WTC11 (cell line): Measurements from ENCODE around the gene C1orf159. TPM values are rescaled to one million over a fixed set of nuclear protein-coding genes. Genes with fewer than 3 reads are reported as not detected.

Experiments
- ATAC-seq: fragments of 200-7000 bp; cut with Tn5 transposase; 2 replicates; pipeline ENCODE4 v1.10.0; 2021; ENCODE audit warnings: mild to moderate bottlenecking, moderate library complexity
- CTCF ChIA-PET: fragments of 300-600 bp; sonication (Branson Sonifier 250); formaldehyde crosslinking; loops from one replicate; lab custom pipeline; 2021; ENCODE audit warnings: antibody characterized with exemption; lab: Charles Lee
- POLR2A ChIA-PET: fragments of 350-600 bp; sonication (Branson Sonifier 250); formaldehyde crosslinking; loops from one replicate; lab custom pipeline; 2021; ENCODE audit warnings: antibody characterized with exemption; lab: Charles Lee
- DNase-seq: peaks from one replicate; pipeline ENCODE4 v3.0.0; 2021; ENCODE audit warnings: low spot score
- H3K27ac Mint-ChIP-seq: 2 replicates; pipeline ENCODE4 v1.8.0; 2021; ENCODE audit warnings: mixed read lengths
- H3K27me3 Mint-ChIP-seq: 2 replicates; pipeline ENCODE4 v1.8.0; 2021; ENCODE audit warnings: low read depth, mild to moderate bottlenecking, moderate library complexity, mixed read lengths
- H3K36me3 Mint-ChIP-seq: 2 replicates; pipeline ENCODE4 v1.8.0; 2021; ENCODE audit warnings: mixed read lengths
- H3K4me1 Mint-ChIP-seq: 2 replicates; pipeline ENCODE4 v1.8.0; 2022; ENCODE audit warnings: mixed read lengths
- H3K4me3 Mint-ChIP-seq: 2 replicates; pipeline ENCODE4 v1.8.0; 2021; ENCODE audit warnings: mild to moderate bottlenecking, moderate library complexity, mixed read lengths
- H3K9me3 Mint-ChIP-seq: 2 replicates; pipeline ENCODE4 v1.8.0; 2021; ENCODE audit warnings: mixed read lengths
- CBFB ChIP-seq: sonication (generic); formaldehyde crosslinking; IDR thresholded peaks from 2 replicates; pipeline ENCODE4 v1.8.1; 2022; ENCODE audit warnings: mild to moderate bottlenecking, low read depth, missing genetic modification reagents
- ETV6 ChIP-seq: sonication (generic); formaldehyde crosslinking; IDR thresholded peaks from 2 replicates; pipeline ENCODE4 v1.8.1; 2022; ENCODE audit warnings: mild to moderate bottlenecking, missing genetic modification reagents
- HMGA2 ChIP-seq: fragments of 250-450 bp; sonication (Bioruptor Pico); IDR thresholded peaks from 2 replicates; pipeline ENCODE4 v1.4.0; 2021; ENCODE audit warnings: mild to moderate bottlenecking, moderate library complexity
- SMAD4 ChIP-seq: sonication (generic); formaldehyde crosslinking; IDR thresholded peaks from 2 replicates; pipeline ENCODE4 v1.8.0; 2022; ENCODE audit warnings: mild to moderate bottlenecking, missing genetic modification reagents
- ZNF138 ChIP-seq: sonication (generic); formaldehyde crosslinking; conservative IDR thresholded peaks from 2 replicates; pipeline ENCODE4 v1.8.1; 2022; ENCODE audit warnings: mild to moderate bottlenecking, moderate library complexity, missing genetic modification reagents
- ZNF317 ChIP-seq: sonication (generic); formaldehyde crosslinking; IDR thresholded peaks from 2 replicates; pipeline ENCODE4 v1.8.1; 2023; ENCODE audit warnings: low read depth, mild to moderate bottlenecking, moderate library complexity, missing genetic modification reagents, borderline replicate concordance
- total RNA-seq: library from RNA; stranded (reverse); gene quantifications from 3 replicates; pipeline ENCODE4 v1.2.3, GENCODE V29; 2021
- TF ChIP-seq, protein P1 (sequence below): sonication (generic); formaldehyde crosslinking; IDR thresholded peaks from 2 replicates; pipeline ENCODE4 v1.8.1; 2022; ENCODE audit warnings: missing genetic modification reagents, borderline replicate concordance
- TF ChIP-seq, protein P2 (sequence below): sonication (generic); formaldehyde crosslinking; IDR thresholded peaks from 2 replicates; pipeline ENCODE4 v1.8.1; 2023; ENCODE audit warnings: mild to moderate bottlenecking, missing genetic modification reagents, moderate library complexity
- TF ChIP-seq, protein P3 (sequence below): fragments of 250-450 bp; sonication (Bioruptor Pico); conservative IDR thresholded peaks from 2 replicates; pipeline ENCODE4 v1.9.0; 2021; ENCODE audit warnings: mild to moderate bottlenecking
- TF ChIP-seq, protein P4 (sequence below): sonication (generic); formaldehyde crosslinking; IDR thresholded peaks from 2 replicates; pipeline ENCODE4 v1.8.0; 2023; ENCODE audit warnings: mild to moderate bottlenecking, missing genetic modification reagents
- TF ChIP-seq, protein P5 (sequence below): sonication (generic); formaldehyde crosslinking; IDR thresholded peaks from 2 replicates; pipeline ENCODE4 v1.8.1; 2023; ENCODE audit warnings: mild to moderate bottlenecking, missing genetic modification reagents, borderline replicate concordance
- TF ChIP-seq, protein P6 (sequence below): sonication (generic); formaldehyde crosslinking; IDR thresholded peaks from 2 replicates; pipeline ENCODE4 v1.8.1; 2022; ENCODE audit warnings: low read depth, mild to moderate bottlenecking, moderate library complexity, missing genetic modification reagents, borderline replicate concordance
- TF ChIP-seq, protein P7 (sequence below): fragments of 250-450 bp; sonication (Bioruptor Pico); IDR thresholded peaks from 2 replicates; pipeline ENCODE4 v1.9.0; 2021; ENCODE audit warnings: mild to moderate bottlenecking
- TF ChIP-seq, protein P8 (sequence below): sonication (generic); formaldehyde crosslinking; IDR thresholded peaks from 2 replicates; pipeline ENCODE4 v1.8.1; 2023; ENCODE audit warnings: mild to moderate bottlenecking, moderate library complexity, missing genetic modification reagents

C1orf159 gene
- total RNA-seq, 1 experiment from 2014 or later = 17.8 TPM

DNA sequence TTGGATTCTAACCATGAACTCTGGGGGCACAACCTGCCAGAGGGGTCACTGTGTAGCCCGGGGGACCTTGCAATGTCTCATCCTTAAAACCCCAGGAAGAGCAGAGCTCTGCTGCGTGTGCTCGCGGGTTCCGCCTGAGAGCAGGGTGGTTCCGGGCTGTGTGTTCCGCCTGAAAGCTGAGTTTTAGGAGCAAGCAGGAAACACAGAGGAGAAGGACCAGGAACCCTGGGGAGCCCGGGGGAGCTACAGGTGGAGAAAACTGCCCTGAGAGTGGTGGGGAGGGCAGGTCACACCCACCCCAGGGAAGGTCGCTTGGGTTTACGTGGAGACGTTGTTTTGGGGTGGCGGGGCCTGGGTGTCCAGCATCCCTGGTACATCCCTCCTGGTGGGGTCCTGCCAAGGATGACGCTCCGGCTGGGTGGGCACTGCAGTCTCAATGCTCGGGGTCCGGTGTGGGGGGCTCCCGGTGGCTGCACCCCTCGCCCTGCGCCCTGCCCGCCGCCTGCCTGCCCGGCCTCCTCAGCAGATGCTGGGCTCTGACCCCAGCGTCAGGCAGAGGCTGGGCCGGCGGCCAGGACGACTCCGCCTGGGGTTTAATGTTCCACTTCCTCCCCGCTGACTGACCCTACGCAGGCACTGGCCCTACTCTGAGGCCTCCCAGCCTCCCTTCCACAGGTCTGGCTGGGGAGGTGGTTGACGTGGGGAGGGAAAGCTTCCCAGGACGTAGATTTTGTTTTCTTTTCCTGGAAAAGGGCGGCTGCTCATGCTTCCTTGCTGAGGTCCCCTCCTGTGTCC, 17.3 kb upstream of the C1orf159 start (continued):
- TF ChIP-seq, protein P1, sequence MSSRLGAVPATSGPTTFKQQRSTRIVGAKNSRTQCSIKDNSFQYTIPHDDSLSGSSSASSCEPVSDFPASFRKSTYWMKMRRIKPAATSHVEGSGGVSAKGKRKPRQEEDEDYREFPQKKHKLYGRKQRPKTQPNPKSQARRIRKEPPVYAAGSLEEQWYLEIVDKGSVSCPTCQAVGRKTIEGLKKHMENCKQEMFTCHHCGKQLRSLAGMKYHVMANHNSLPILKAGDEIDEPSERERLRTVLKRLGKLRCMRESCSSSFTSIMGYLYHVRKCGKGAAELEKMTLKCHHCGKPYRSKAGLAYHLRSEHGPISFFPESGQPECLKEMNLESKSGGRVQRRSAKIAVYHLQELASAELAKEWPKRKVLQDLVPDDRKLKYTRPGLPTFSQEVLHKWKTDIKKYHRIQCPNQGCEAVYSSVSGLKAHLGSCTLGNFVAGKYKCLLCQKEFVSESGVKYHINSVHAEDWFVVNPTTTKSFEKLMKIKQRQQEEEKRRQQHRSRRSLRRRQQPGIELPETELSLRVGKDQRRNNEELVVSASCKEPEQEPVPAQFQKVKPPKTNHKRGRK = no peak
- TF ChIP-seq, protein P2, sequence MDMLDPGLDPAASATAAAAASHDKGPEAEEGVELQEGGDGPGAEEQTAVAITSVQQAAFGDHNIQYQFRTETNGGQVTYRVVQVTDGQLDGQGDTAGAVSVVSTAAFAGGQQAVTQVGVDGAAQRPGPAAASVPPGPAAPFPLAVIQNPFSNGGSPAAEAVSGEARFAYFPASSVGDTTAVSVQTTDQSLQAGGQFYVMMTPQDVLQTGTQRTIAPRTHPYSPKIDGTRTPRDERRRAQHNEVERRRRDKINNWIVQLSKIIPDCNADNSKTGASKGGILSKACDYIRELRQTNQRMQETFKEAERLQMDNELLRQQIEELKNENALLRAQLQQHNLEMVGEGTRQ (CRISPR knock-in tag) = no peak
- TF ChIP-seq CBFB (no peak), ETV6 (CRISPR knock-in tag) (no peak)

DNA sequence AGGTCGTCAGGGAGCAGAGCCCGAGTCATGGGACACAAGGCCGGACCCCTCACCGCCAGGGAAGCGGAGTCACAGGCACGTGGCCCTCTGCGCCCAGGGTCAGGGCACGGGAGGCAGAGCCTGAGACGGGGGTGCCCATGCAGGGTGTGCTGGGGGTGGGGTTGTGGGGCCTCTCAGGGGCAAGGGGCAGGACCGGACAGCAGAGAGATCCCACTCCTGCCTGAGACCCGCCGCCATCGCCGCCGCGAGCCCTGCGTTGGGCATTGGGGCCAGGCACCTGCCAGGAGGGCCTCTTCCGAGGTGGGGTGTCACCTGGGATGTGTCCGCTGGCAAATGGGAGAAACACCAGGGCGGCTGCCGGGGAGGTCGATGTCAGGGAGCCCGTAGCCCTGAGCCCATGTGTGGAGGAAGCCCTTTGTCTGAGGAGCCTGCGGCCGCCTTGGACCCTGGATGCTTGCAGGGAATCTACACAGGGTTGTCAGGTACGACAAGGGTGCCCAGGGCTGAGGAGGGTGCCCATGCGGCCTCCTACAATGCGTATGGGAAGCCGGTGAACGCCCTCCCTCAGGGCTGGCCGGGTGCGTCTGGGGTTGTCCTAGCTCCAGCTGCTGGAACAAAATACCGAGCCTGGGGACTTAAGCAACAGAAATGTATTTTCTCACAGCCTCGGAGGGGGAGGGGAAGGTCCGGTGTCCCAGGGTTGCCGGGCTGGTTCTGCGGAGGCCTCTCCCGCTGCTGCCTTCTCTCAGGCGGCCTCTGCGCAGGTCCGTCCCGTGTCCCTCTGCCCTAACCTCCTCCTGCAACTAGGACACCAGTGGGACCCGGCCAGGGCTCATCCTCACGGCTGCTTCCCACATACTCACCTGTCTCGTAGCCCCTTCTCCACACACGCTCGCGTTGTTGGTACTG, 16.4 kb upstream of the C1orf159 start:
- ChIA-PET CTCF (interaction anchor here (1.2 kb wide), 1 partner anchor 10 kb away, joined by 4 read pairs; no protein-coding TSS in a partner anchor), POLR2A (no interaction called here)
- H3K4me3 Mint-ChIP-seq = no peak overlapping the region
- H3K4me1 Mint-ChIP-seq = peaks cover 4% of the 10 kb centered on the region
- ATAC-seq (no peak; the same call in 1 of the 2 replicates), DNase-seq (no peak)
- H3K27me3 Mint-ChIP-seq = no peaks in the 10 kb centered on the region; the same call in 1 of the 2 replicates
- no peaks in the 10 kb centered on the region for H3K9me3 Mint-ChIP-seq
- no peaks in the 10 kb centered on the region for H3K36me3 Mint-ChIP-seq
- peak overlapping the region; percentile 76 for H3K27ac Mint-ChIP-seq
- TF ChIP-seq, protein P3, sequence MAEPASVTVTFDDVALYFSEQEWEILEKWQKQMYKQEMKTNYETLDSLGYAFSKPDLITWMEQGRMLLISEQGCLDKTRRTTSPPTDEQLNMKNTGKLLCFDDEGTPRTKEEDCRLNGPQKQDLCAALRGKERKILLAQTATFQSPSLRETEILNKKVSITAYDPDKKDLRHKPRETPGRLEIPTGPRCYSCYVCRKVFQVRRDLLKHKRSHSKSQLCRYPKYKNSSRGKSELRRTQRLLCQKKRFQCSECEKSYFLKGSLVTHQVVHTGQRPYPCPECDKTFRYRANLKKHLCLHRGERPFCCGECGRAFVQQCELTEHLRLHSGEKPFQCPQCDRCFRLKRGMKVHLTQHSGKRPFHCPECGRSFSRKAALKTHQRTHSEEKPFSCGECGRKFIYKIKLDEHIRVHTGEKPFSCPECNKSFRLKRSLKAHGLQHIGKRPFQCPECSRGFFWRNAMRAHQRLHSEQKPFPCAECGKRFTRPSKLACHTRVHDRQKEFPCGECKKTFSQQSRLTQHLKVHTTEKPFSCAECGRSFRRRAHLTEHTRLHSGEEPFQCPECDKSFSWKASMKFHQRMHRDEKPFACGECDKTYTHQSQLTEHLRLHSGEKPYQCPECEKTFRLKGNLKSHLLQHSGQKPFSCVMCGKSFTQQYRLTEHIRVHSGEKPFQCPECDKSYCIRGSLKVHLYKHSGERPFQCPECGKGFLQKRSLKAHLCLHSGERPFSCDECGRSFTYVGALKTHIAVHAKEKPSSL (CRISPR knock-in tag) = no peak
- no peak for TF ChIP-seq ZNF317
- TF ChIP-seq, protein P4, sequence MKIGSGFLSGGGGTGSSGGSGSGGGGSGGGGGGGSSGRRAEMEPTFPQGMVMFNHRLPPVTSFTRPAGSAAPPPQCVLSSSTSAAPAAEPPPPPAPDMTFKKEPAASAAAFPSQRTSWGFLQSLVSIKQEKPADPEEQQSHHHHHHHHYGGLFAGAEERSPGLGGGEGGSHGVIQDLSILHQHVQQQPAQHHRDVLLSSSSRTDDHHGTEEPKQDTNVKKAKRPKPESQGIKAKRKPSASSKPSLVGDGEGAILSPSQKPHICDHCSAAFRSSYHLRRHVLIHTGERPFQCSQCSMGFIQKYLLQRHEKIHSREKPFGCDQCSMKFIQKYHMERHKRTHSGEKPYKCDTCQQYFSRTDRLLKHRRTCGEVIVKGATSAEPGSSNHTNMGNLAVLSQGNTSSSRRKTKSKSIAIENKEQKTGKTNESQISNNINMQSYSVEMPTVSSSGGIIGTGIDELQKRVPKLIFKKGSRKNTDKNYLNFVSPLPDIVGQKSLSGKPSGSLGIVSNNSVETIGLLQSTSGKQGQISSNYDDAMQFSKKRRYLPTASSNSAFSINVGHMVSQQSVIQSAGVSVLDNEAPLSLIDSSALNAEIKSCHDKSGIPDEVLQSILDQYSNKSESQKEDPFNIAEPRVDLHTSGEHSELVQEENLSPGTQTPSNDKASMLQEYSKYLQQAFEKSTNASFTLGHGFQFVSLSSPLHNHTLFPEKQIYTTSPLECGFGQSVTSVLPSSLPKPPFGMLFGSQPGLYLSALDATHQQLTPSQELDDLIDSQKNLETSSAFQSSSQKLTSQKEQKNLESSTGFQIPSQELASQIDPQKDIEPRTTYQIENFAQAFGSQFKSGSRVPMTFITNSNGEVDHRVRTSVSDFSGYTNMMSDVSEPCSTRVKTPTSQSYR = no peak
- TF ChIP-seq, protein P5, sequence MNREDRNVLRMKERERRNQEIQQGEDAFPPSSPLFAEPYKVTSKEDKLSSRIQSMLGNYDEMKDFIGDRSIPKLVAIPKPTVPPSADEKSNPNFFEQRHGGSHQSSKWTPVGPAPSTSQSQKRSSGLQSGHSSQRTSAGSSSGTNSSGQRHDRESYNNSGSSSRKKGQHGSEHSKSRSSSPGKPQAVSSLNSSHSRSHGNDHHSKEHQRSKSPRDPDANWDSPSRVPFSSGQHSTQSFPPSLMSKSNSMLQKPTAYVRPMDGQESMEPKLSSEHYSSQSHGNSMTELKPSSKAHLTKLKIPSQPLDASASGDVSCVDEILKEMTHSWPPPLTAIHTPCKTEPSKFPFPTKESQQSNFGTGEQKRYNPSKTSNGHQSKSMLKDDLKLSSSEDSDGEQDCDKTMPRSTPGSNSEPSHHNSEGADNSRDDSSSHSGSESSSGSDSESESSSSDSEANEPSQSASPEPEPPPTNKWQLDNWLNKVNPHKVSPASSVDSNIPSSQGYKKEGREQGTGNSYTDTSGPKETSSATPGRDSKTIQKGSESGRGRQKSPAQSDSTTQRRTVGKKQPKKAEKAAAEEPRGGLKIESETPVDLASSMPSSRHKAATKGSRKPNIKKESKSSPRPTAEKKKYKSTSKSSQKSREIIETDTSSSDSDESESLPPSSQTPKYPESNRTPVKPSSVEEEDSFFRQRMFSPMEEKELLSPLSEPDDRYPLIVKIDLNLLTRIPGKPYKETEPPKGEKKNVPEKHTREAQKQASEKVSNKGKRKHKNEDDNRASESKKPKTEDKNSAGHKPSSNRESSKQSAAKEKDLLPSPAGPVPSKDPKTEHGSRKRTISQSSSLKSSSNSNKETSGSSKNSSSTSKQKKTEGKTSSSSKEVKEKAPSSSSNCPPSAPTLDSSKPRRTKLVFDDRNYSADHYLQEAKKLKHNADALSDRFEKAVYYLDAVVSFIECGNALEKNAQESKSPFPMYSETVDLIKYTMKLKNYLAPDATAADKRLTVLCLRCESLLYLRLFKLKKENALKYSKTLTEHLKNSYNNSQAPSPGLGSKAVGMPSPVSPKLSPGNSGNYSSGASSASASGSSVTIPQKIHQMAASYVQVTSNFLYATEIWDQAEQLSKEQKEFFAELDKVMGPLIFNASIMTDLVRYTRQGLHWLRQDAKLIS (CRISPR knock-in tag) = no peak
- TF ChIP-seq, protein P6, sequence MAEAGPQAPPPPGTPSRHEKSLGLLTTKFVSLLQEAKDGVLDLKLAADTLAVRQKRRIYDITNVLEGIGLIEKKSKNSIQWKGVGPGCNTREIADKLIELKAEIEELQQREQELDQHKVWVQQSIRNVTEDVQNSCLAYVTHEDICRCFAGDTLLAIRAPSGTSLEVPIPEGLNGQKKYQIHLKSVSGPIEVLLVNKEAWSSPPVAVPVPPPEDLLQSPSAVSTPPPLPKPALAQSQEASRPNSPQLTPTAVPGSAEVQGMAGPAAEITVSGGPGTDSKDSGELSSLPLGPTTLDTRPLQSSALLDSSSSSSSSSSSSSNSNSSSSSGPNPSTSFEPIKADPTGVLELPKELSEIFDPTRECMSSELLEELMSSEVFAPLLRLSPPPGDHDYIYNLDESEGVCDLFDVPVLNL (CRISPR knock-in tag) = no peak
- no peak for TF ChIP-seq ZNF138 (CRISPR knock-in tag)
- TF ChIP-seq, protein P7, sequence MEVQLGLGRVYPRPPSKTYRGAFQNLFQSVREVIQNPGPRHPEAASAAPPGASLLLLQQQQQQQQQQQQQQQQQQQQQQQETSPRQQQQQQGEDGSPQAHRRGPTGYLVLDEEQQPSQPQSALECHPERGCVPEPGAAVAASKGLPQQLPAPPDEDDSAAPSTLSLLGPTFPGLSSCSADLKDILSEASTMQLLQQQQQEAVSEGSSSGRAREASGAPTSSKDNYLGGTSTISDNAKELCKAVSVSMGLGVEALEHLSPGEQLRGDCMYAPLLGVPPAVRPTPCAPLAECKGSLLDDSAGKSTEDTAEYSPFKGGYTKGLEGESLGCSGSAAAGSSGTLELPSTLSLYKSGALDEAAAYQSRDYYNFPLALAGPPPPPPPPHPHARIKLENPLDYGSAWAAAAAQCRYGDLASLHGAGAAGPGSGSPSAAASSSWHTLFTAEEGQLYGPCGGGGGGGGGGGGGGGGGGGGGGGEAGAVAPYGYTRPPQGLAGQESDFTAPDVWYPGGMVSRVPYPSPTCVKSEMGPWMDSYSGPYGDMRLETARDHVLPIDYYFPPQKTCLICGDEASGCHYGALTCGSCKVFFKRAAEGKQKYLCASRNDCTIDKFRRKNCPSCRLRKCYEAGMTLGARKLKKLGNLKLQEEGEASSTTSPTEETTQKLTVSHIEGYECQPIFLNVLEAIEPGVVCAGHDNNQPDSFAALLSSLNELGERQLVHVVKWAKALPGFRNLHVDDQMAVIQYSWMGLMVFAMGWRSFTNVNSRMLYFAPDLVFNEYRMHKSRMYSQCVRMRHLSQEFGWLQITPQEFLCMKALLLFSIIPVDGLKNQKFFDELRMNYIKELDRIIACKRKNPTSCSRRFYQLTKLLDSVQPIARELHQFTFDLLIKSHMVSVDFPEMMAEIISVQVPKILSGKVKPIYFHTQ (CRISPR knock-in tag) = no peak
- TF ChIP-seq, protein P8, sequence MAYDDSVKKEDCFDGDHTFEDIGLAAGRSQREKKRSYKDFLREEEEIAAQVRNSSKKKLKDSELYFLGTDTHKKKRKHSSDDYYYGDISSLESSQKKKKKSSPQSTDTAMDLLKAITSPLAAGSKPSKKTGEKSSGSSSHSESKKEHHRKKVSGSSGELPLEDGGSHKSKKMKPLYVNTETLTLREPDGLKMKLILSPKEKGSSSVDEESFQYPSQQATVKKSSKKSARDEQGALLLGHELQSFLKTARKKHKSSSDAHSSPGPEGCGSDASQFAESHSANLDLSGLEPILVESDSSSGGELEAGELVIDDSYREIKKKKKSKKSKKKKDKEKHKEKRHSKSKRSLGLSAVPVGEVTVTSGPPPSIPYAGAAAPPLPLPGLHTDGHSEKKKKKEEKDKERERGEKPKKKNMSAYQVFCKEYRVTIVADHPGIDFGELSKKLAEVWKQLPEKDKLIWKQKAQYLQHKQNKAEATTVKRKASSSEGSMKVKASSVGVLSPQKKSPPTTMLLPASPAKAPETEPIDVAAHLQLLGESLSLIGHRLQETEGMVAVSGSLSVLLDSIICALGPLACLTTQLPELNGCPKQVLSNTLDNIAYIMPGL (CRISPR knock-in tag) = no peak
- TF ChIP-seq HMGA2 (CRISPR knock-in tag) = no peak
- no peak for TF ChIP-seq SMAD4 (CRISPR knock-in tag)
